ENCODE results near the gene JAK3.
"Not testable (repeated sequence)": the region's sequence is repeated elsewhere in the genome, so short reads cannot be mapped to it uniquely, and the experiment has no call there.

JAK3 gene

GRCh38 chr19:17777840-17778239, 69.9 kb downstream of the JAK3 start:
- not testable (repeated sequence) for DNase-seq (ENCODE audit: low read depth)

GRCh38 chr19:17775991-17776803, 71.6 kb downstream of the JAK3 start:
- no peak for DNase-seq (ENCODE audit: low read depth)

GRCh38 chr19:17775245-17775927, 72.4 kb downstream of the JAK3 start:
- DNase-seq (ENCODE audit: low read depth): no peak

Measured in T follicular helper cell (primary cell).